Neural cell (in vitro differentiated cells): ENCODE results near the gene MTPN. TPM values are rescaled to one million over a fixed set of nuclear protein-coding genes. Genes with fewer than 3 reads are reported as not detected.

Source experiments
- H2AFZ ChIP-seq: fragments of 200-600, 300-800 bp; sonication (generic), shearing (Covaris generic); 2 replicates; pipeline ENCODE4 v1.6.0; 2014; ENCODE audit warnings: low read depth, mild to moderate bottlenecking, antibody characterized with exemption, low read length, moderate library complexity
- H3F3A ChIP-seq: fragments of 200-600 bp; shearing (Covaris generic); 2 replicates; pipeline ENCODE4 v1.6.1; 2016; ENCODE audit warnings: mild to moderate bottlenecking, moderate library complexity, mixed read lengths, antibody characterized with exemption, low read length; ENCODE audit not compliant: insufficient read depth, poor library complexity, severe bottlenecking
- H3K27ac ChIP-seq: fragments of 200-600, 300-800 bp; sonication (generic), shearing (Covaris generic); 2 replicates; pipeline ENCODE4 v1.5.1; 2014; ENCODE audit warnings: mild to moderate bottlenecking, low read length, moderate library complexity
- H3K27me3 ChIP-seq: fragments of 300-800, 200-600 bp; sonication (generic), shearing (Covaris generic); 2 replicates; pipeline ENCODE4 v1.6.0; 2014; ENCODE audit warnings: mild to moderate bottlenecking, low read depth, low read length, moderate library complexity; ENCODE audit not compliant: insufficient read depth
- H3K36me3 ChIP-seq: fragments of 300-800, 200-600 bp; sonication (generic), shearing (Covaris generic); 2 replicates; pipeline ENCODE4 v1.5.1; 2014; ENCODE audit warnings: mild to moderate bottlenecking, antibody characterized with exemption, low read length, moderate library complexity; ENCODE audit not compliant: insufficient read depth
- H3K4me2 ChIP-seq: fragments of 300-800, 200-600 bp; sonication (generic), shearing (Covaris generic); 2 replicates; pipeline ENCODE4 v1.6.0; 2014; ENCODE audit warnings: mild to moderate bottlenecking, low read length
- H3K4me3 ChIP-seq: fragments of 300-800, 200-600 bp; sonication (generic), shearing (Covaris generic); 2 replicates; pipeline ENCODE4 v1.5.1; 2014; ENCODE audit warnings: mild to moderate bottlenecking, low read length, moderate library complexity
- H3K79me2 ChIP-seq: fragments of 200-600 bp; shearing (Covaris generic); replicated peaks from 2 replicates; pipeline ENCODE4 v1.6.0; 2014; ENCODE audit warnings: mild to moderate bottlenecking, low read length, moderate library complexity; ENCODE audit not compliant: insufficient read depth
- H3K9ac ChIP-seq: fragments of 300-800, 200-600 bp; sonication (generic), shearing (Covaris generic); 2 replicates; pipeline ENCODE4 v1.6.1; 2016; ENCODE audit warnings: mild to moderate bottlenecking, low read length, mixed read lengths
- H3K9me2 ChIP-seq: fragments of 200-600 bp; shearing (Covaris generic); 2 replicates; pipeline ENCODE4 v1.6.1; 2016; ENCODE audit warnings: mild to moderate bottlenecking, low read length, mixed read lengths; ENCODE audit not compliant: insufficient read depth
- H3K9me3 ChIP-seq: fragments of 200-600, 300-800 bp; sonication (generic), shearing (Covaris generic); 2 replicates; pipeline ENCODE4 v1.6.1; 2016; ENCODE audit warnings: mild to moderate bottlenecking, mixed run types, low read length, moderate library complexity, mixed read lengths
- H4K20me1 ChIP-seq: fragments of 200-600 bp; shearing (Covaris generic); 2 replicates; pipeline ENCODE4 v1.6.1; 2016; ENCODE audit warnings: mild to moderate bottlenecking, mixed run types; ENCODE audit not compliant: insufficient read depth
- CTCF ChIP-seq: fragments of 450-650 bp; IDR thresholded peaks from 2 replicates; pipeline ENCODE4 v1.5.1; 2014; ENCODE audit warnings: antibody characterized with exemption, mild to moderate bottlenecking, moderate library complexity; ENCODE audit not compliant: poor library complexity, severe bottlenecking
- EP300 ChIP-seq: fragments of 450-650 bp; conservative IDR thresholded peaks from 2 replicates; pipeline ENCODE4 v1.6.1; 2014; ENCODE audit warnings: antibody characterized with exemption, mild to moderate bottlenecking, moderate library complexity; ENCODE audit not compliant: poor library complexity, severe bottlenecking
- EZH2 ChIP-seq: fragments of 200-600, 300-800 bp; shearing (Covaris generic), sonication (generic); IDR thresholded peaks from 2 replicates; pipeline ENCODE4 v1.6.1; 2014; ENCODE audit warnings: antibody characterized with exemption, low read length, borderline replicate concordance, mild to moderate bottlenecking; ENCODE audit not compliant: insufficient read depth, poor library complexity, severe bottlenecking
- MXI1 ChIP-seq: fragments of 450-650 bp; conservative IDR thresholded peaks from 2 replicates; pipeline ENCODE4 v1.6.1; 2014; ENCODE audit warnings: antibody characterized with exemption, mild to moderate bottlenecking; ENCODE audit not compliant: poor library complexity, severe bottlenecking
- POLR2AphosphoS5 ChIP-seq: IDR thresholded peaks from 2 replicates; pipeline ENCODE4 v1.6.1; 2012
- RAD21 ChIP-seq: fragments of 450-650 bp; conservative IDR thresholded peaks from 2 replicates; pipeline ENCODE4 v1.6.1; 2014; ENCODE audit warnings: antibody characterized with exemption, mild to moderate bottlenecking, moderate library complexity
- REST ChIP-seq: IDR thresholded peaks from 2 replicates; pipeline ENCODE4 v1.6.1; 2012; ENCODE audit warnings: borderline replicate concordance
- SMC3 ChIP-seq: fragments of 450-650 bp; conservative IDR thresholded peaks from 2 replicates; pipeline ENCODE4 v1.6.1; 2014; ENCODE audit warnings: antibody characterized with exemption, mild to moderate bottlenecking, moderate library complexity; ENCODE audit not compliant: poor library complexity
- TAF1 ChIP-seq: IDR thresholded peaks from 2 replicates; pipeline ENCODE4 v1.6.1; 2012; ENCODE audit warnings: low read depth
- polyA plus RNA-seq: library from polyadenylated mRNA; depleted of rRNA; stranded (reverse); fragments of >200 nt; gene quantifications from 2 replicates; pipeline ENCODE4 v1.2.3, GENCODE V29; 2014

Gene MTPN
- polyA plus RNA-seq, 1 donor from 2014 or later, result 133 TPM

- no peaks in the 10 kb centered on the region for H4K20me1 ChIP-seq
- H3F3A ChIP-seq, result no peaks in the 10 kb centered on the region
- H3K27ac ChIP-seq, result no peak overlapping the region
- no peaks in the 10 kb centered on the region for H3K9me2 ChIP-seq
- no peaks in the 10 kb centered on the region for H3K9me3 ChIP-seq
- H3K4me3 ChIP-seq, result no peak overlapping the region
- H3K27me3 ChIP-seq, result no peaks in the 10 kb centered on the region
- no peaks in the 10 kb centered on the region for H3K36me3 ChIP-seq
- no peak overlapping the region for H2AFZ ChIP-seq
- H3K9ac ChIP-seq, result no peak overlapping the region
- no peaks in the 10 kb centered on the region for H3K79me2 ChIP-seq
- no peak overlapping the region for H3K4me2 ChIP-seq
- TF ChIP-seq SMC3, result no peak
- no peak for TF ChIP-seq CTCF
- no peak for TF ChIP-seq REST
- TF ChIP-seq TAF1, result no peak
- no peak for TF ChIP-seq MXI1
- no peak for TF ChIP-seq EP300
- TF ChIP-seq POLR2AphosphoS5, result no peak
- no peak for TF ChIP-seq RAD21
- no peak for TF ChIP-seq EZH2
These were observed 47.9 kb downstream of the MTPN start for GRCh38 chr7:135929249-135929648.

GRCh38 chr7:135928136-135928535 is 49.0 kb downstream of the MTPN start:
- H3K79me2 ChIP-seq, result no peaks in the 10 kb centered on the region
- H3K9ac ChIP-seq, result no peak overlapping the region

More at GRCh38 chr7:135928136-135928535, 49.0 kb downstream of the MTPN start:
- H3K4me3 ChIP-seq, result no peak overlapping the region
- H3K9me3 ChIP-seq, result no peaks in the 10 kb centered on the region
- H3F3A ChIP-seq, result no peaks in the 10 kb centered on the region
- H3K4me2 ChIP-seq, result no peak overlapping the region
- TF ChIP-seq MXI1, result no peak
- no peak for TF ChIP-seq REST
- TF ChIP-seq EZH2, result no peak
- H4K20me1 ChIP-seq, result no peaks in the 10 kb centered on the region
- H2AFZ ChIP-seq, result no peak overlapping the region
- no peaks in the 10 kb centered on the region for H3K36me3 ChIP-seq
- H3K27ac ChIP-seq, result no peak overlapping the region
- no peaks in the 10 kb centered on the region for H3K9me2 ChIP-seq
- no peaks in the 10 kb centered on the region for H3K27me3 ChIP-seq
